UCSD-AML1 (cell line): Measurements from ENCODE around the gene AGAP1.

Experiments used
- DNase-seq: peaks from one replicate; lab custom pipeline; 2025; ENCODE audit not compliant: unreplicated experiment; lab: John Stamatoyannopoulos, UW

AGAP1 gene

GRCh38 chr2:235857598-235857997 is 363.8 kb downstream of the AGAP1 start:
- DNase-seq, result no peak

GRCh38 chr2:235858881-235859280 is 365.0 kb downstream of the AGAP1 start:
- DNase-seq, result no peak

- no peak for DNase-seq
Observed at GRCh38 chr2:235859651-235860050, 365.8 kb downstream of the AGAP1 start.

- DNase-seq, result no peak
Observed at GRCh38 chr2:235860111-235860510, 366.3 kb downstream of the AGAP1 start.

GRCh38 chr2:235860871-235861270 is 367.0 kb downstream of the AGAP1 start:
- no peak for DNase-seq

- no peak for DNase-seq
Observed at GRCh38 chr2:235861383-235861782, 367.5 kb downstream of the AGAP1 start.

GRCh38 chr2:235863414-235863813 is 369.6 kb downstream of the AGAP1 start:
- DNase-seq, result no peak

GRCh38 chr2:235864302-235864701 is 370.5 kb downstream of the AGAP1 start:
- no peak for DNase-seq

- DNase-seq, result no peak
Observed at GRCh38 chr2:235864733-235865515, 371.1 kb downstream of the AGAP1 start.

GRCh38 chr2:235866373-235866772 is 372.5 kb downstream of the AGAP1 start:
- no peak for DNase-seq

- DNase-seq, result no peak
Observed at GRCh38 chr2:235868224-235868623, 374.4 kb downstream of the AGAP1 start.

GRCh38 chr2:235868645-235869044 is 374.8 kb downstream of the AGAP1 start:
- no peak for DNase-seq

- no peak for DNase-seq
Observed at GRCh38 chr2:235870515-235870914, 376.7 kb downstream of the AGAP1 start.

GRCh38 chr2:235876099-235876679 is 382.3 kb downstream of the AGAP1 start:
- DNase-seq, result no peak

- no peak for DNase-seq
Observed at GRCh38 chr2:235877275-235877802, 383.5 kb downstream of the AGAP1 start.

- no peak for DNase-seq
Observed at GRCh38 chr2:235879116-235879515, 385.3 kb downstream of the AGAP1 start.

GRCh38 chr2:235883675-235884074 is 389.8 kb downstream of the AGAP1 start:
- DNase-seq, result no peak

- no peak for DNase-seq
Observed at GRCh38 chr2:235889302-235889630, 395.4 kb downstream of the AGAP1 start.

GRCh38 chr2:235893129-235893698 is 399.4 kb downstream of the AGAP1 start:
- no peak for DNase-seq

- DNase-seq, result no peak
Observed at GRCh38 chr2:235894839-235895238, 401.0 kb downstream of the AGAP1 start.

GRCh38 chr2:235896061-235896460 is 402.2 kb downstream of the AGAP1 start:
- DNase-seq, result no peak

- DNase-seq, result no peak
Observed at GRCh38 chr2:235897992-235898391, 404.1 kb downstream of the AGAP1 start.
